SK-N-SH (cell line): ENCODE results near the gene MLC1. TPM values are rescaled to one million over a fixed set of nuclear protein-coding genes. Genes with fewer than 3 reads are reported as not detected.
A peak's percentile ranks its signal among the peaks of the same experiment; 100 is the strongest.

Experiments used
- CTCF ChIA-PET: fragments of 300-600, 350-600 bp; formaldehyde crosslinking; extraction: SDS; loops from one replicate; lab custom pipeline; 2021; lab: Yijun Ruan, JAX
- POLR2A ChIA-PET: fragments of 350-600 bp; sonication (Branson Sonifier 250); formaldehyde crosslinking; extraction: SDS; loops from one replicate; lab custom pipeline; 2020; ENCODE audit warnings: antibody characterized with exemption, inconsistent platforms; lab: Yijun Ruan, JAX
- DNase-seq: peaks from one replicate; pipeline ENCODE4 v3.0.0; 2012
- H2AFZ ChIP-seq: fragments of 200-600 bp; sonication (generic); 2 replicates; pipeline ENCODE4 v1.8.1; 2016; ENCODE audit warnings: antibody characterized with exemption, mild to moderate bottlenecking, low read depth
- H3F3A ChIP-seq: fragments of 200-600 bp; sonication (generic); replicated peaks from 2 replicates; pipeline ENCODE3; 2016; ENCODE audit warnings: antibody characterized with exemption, mild to moderate bottlenecking; ENCODE audit not compliant: insufficient read depth
- H3K27ac ChIP-seq, 2 experiments: fragments of 200-500 bp in 1 of 2; fragments of 200-600 bp in 1 of 2; sonication (Bioruptor generic) in 1 of 2; sonication (generic), shearing (Covaris generic) in 1 of 2; 2 replicates each; pipeline versions ENCODE4 v1.5.1 to v1.6.1; 2014 to 2016; ENCODE audit warnings: low read depth in 2 of 2, inconsistent platforms in 1 of 2, low read length in 1 of 2, mild to moderate bottlenecking in 1 of 2, mixed read lengths in 1 of 2
- H3K27me3 ChIP-seq: fragments of 200-600 bp; sonication (generic), shearing (Covaris generic); 2 replicates; pipeline ENCODE4 v1.6.1; 2016; ENCODE audit warnings: mixed run types; ENCODE audit not compliant: insufficient read depth
- H3K36me3 ChIP-seq, 2 experiments: fragments of 200-500 bp in 1 of 2; fragments of 200-600 bp in 1 of 2; sonication (Bioruptor generic) in 1 of 2; sonication (generic) in 1 of 2; replicated peaks in 1 of 2; 2 replicates each; pipeline versions ENCODE3 to v1.5.1; 2014 to 2016; ENCODE audit warnings: low read length in 1 of 2, mild to moderate bottlenecking in 1 of 2; ENCODE audit not compliant: insufficient read depth in 2 of 2, control insufficient read depth in 1 of 2
- H3K4me1 ChIP-seq, 2 experiments: fragments of 200-500 bp in 1 of 2; fragments of 200-600 bp in 1 of 2; sonication (Bioruptor generic) in 1 of 2; sonication (generic), shearing (Covaris generic) in 1 of 2; 2 replicates each; pipeline versions ENCODE4 v1.5.1 to v1.6.1; 2014 to 2016; ENCODE audit warnings: low read depth in 1 of 2, low read length in 1 of 2, mixed run types in 1 of 2; ENCODE audit not compliant: insufficient read depth in 2 of 2, control insufficient read depth in 1 of 2
- H3K4me2 ChIP-seq: fragments of 200-600 bp; sonication (generic), shearing (Covaris generic); 2 replicates; pipeline ENCODE4 v1.6.1; 2017; ENCODE audit warnings: mixed run types
- H3K4me3 ChIP-seq, 2 experiments: fragments of 200-500 bp in 1 of 2; fragments of 200-600 bp in 1 of 2; sonication (Bioruptor generic) in 1 of 2; sonication (generic), shearing (Covaris generic) in 1 of 2; 2 replicates each; pipeline versions ENCODE4 v1.5.1 to v1.8.1; 2014 to 2016; ENCODE audit warnings: low read depth in 2 of 2, inconsistent platforms in 1 of 2, low read length in 1 of 2, mild to moderate bottlenecking in 1 of 2, mixed read lengths in 1 of 2, moderate library complexity in 1 of 2
- H3K79me2 ChIP-seq: fragments of 200-600 bp; sonication (generic); 2 replicates; pipeline ENCODE4 v1.8.1; 2017; ENCODE audit warnings: mild to moderate bottlenecking; ENCODE audit not compliant: insufficient read depth
- H3K9ac ChIP-seq: fragments of 200-600 bp; sonication (generic); 2 replicates; pipeline ENCODE4 v1.6.1; 2017; ENCODE audit warnings: mixed run types
- H3K9me2 ChIP-seq: fragments of 200-600 bp; sonication (generic); 2 replicates; pipeline ENCODE4 v1.6.1; 2017; ENCODE audit warnings: mixed run types
- H3K9me3 ChIP-seq: fragments of 200-600 bp; sonication (generic); 2 replicates; pipeline ENCODE4 v1.6.1; 2017; ENCODE audit warnings: mixed run types, mild to moderate bottlenecking, moderate library complexity
- H4K20me1 ChIP-seq: fragments of 200-600 bp; sonication (generic); 2 replicates; pipeline ENCODE4 v1.6.1; 2017; ENCODE audit warnings: mild to moderate bottlenecking, mixed run types; ENCODE audit not compliant: insufficient read depth
- MXI1 ChIP-seq: IDR thresholded peaks from 2 replicates; pipeline ENCODE4 v1.6.1; 2012; ENCODE audit warnings: mild to moderate bottlenecking, low read depth, low read length, improper control_type of control experiment
- TEAD4 ChIP-seq: IDR thresholded peaks from 2 replicates; pipeline ENCODE4 v1.4.0; 2012; ENCODE audit warnings: mild to moderate bottlenecking, borderline replicate concordance; ENCODE audit not compliant: insufficient read depth
- YY1 ChIP-seq: IDR thresholded peaks from 2 replicates; pipeline ENCODE4 v1.4.0; 2012; ENCODE audit warnings: low read depth, mild to moderate bottlenecking
- ZBTB33 ChIP-seq: IDR thresholded peaks from 2 replicates; pipeline ENCODE4 v1.4.0; 2012; ENCODE audit warnings: low read depth, borderline replicate concordance
- WGBS: methylation state at CpG from one replicate; pipeline ENCODE4 v1.1.6; 2017; ENCODE audit warnings: low lambda C conversion rate; 5-methylcytosine and 5-hydroxymethylcytosine counted together
- polyA plus RNA-seq, 3 experiments: library from polyadenylated mRNA; depleted of rRNA; stranded (reverse); fragments of >200 nt; gene quantifications; 2 replicates each; pipeline ENCODE4 v1.2.3, GENCODE V29; 2012

Gene MLC1
- polyA plus RNA-seq, 1 of the 3 experiments (the other 2 are of a cell fraction): not detected

DNA sequence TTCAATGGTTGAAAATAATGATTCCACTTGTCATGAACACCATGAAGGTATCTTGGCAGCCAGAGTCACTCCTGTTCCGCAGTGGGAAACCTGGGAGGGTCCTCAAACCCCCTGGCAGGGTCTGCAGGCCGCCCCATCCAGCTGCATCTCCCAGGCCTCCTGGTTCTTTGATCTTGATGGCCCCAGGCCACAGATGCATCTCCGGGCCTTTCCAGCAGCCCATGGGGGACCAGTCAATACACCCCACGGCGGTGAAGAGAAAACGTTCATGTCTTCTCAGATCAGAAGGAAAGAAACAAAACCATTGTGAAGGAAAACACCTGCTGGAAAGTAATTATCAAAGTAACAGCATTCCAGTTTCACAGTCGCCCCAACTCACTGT, 25.4 kb downstream of the MLC1 start:
- TF ChIP-seq ZBTB33 (no peak), MXI1 (no peak), YY1 (no peak), TEAD4 (no peak)
- ChIA-PET CTCF (interaction anchor here (0.8 to 2.4 kb wide), 6 partner anchors 15 to 293 kb away, joined by 3 to 15 read pairs (median 4); partner anchors contain the start of gene PANX2), POLR2A (no interaction called here)
- Histone ChIP-seq H3K9me2 (no peaks in the 10 kb centered on the region), H4K20me1 (no peaks in the 10 kb centered on the region), H2AFZ (no peak overlapping the region), H3K4me3 (no peak overlapping the region), H3K79me2 (no peaks in the 10 kb centered on the region), H3K9ac (no peak overlapping the region), H3F3A (no peaks in the 10 kb centered on the region), H3K9me3 (no peaks in the 10 kb centered on the region), H3K27me3 (peaks cover 15% of the 10 kb centered on the region), H3K4me1 (no peaks in the 10 kb centered on the region; a peak in 1 of 4 replicates), H3K27ac (no peak overlapping the region), H3K4me2 (no peak overlapping the region), H3K36me3 (no peaks in the 10 kb centered on the region)
- WGBS: 61% methylated on average over 4 of the region's 7 CpGs
- DNase-seq: no peak

DNA sequence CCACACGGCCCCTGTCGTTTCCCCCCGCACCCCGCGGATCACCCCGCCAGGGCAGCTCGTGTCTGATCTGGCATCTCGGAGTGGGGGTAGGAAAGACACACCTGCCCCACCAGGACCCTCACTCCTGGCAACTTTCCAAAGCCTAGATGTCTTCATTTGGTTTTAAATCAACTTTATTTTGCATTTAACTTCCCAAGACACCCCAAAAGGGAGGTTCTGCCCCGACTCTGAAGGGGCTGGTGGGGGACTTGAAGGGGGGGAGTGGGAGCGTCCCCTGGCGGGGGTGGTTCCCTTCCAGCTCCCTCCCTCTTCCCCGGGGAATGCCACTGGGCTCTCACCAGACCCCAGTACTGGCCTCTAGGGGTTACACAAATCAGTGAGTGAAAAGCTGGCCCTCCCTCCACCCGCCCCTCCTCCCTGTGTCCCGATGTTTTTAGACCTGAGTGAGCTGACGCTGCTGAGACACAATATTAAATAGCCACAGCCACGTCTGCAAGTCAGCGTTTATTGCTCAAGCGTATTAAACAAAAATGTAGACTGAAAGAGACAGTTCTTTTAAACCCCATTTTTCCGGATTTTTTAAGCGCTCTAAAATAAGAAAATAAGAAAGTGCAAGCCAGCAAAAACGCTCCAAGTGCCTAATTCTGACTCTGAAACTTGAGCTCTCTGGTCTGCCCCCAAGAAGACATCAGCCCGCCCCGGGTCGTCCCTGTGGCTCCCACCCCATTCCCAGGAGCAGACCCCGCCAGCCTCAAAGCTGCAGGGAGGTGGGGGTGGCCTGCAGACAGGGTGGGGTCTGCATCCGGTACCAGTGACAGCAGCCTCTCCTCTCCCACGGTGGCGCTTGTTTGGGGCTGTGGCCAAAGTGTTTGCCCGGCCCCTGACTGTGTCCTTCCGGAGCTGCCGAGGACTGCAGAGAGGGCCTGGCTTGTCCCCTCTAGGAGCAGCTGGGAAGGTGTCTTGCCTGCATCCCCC, 26.0 kb downstream of the MLC1 start:
- no peaks in the 10 kb centered on the region for H3K9me2 ChIP-seq
- no peaks in the 10 kb centered on the region for H3K9me3 ChIP-seq
- H3K4me2 ChIP-seq: no peak overlapping the region
- no peaks in the 10 kb centered on the region for H3K36me3 ChIP-seq
- CTCF ChIA-PET: interaction anchor here (0.6 to 2.4 kb wide), 7 partner anchors 16 to 292 kb away, joined by 3 to 15 read pairs (median 3); no protein-coding TSS in a partner anchor
- H3K9ac ChIP-seq: no peak overlapping the region
- peaks cover 15% of the 10 kb centered on the region for H3K27me3 ChIP-seq
- H4K20me1 ChIP-seq: no peaks in the 10 kb centered on the region
- no peaks in the 10 kb centered on the region for H3F3A ChIP-seq
- H3K27ac ChIP-seq: no peak overlapping the region
- no peak for TF ChIP-seq TEAD4
- H3K4me1 ChIP-seq: no peaks in the 10 kb centered on the region; a peak in 1 of 4 replicates
- DNase-seq: peak; percentile 86
- POLR2A ChIA-PET: no interaction called here
- H3K79me2 ChIP-seq: no peaks in the 10 kb centered on the region
- no peak overlapping the region for H3K4me3 ChIP-seq
- 39% methylated on average over 23 of the region's 31 CpGs for WGBS
- H2AFZ ChIP-seq: no peak overlapping the region
